Left colon (tissue), 2 donors: ENCODE measurements around the gene CACNA1H. TPM values are rescaled to one million over a fixed set of nuclear protein-coding genes. Genes with fewer than 3 reads are reported as not detected.
"Not testable (repeated sequence)": the region's sequence is repeated elsewhere in the genome, so short reads cannot be mapped to it uniquely, and the experiment has no call there.

Experiments
- ATAC-seq: fragments of 200-7000 bp; cut with Tn5 transposase; one replicate; pipeline ENCODE4 v1.9.1; 2020; ENCODE audit warnings: mild to moderate bottlenecking, moderate library complexity
- DNase-seq, 2 donors: peaks; one replicate each; pipeline ENCODE4 v3.0.0-alpha.2; 2020
- intact Hi-C, 2 donors: fragments of 100-400 bp; cut with DNase I in 1 of 2; cut with micrococcal nuclease in 1 of 2; formaldehyde crosslinking; loops; one replicate each; pipeline versions ENCODE4 v1.11.2 to v1.14.0; 2022; cut with DNase I, micrococcal nuclease
- total RNA-seq, 2 donors: library from RNA; stranded (reverse); fragmentation: NEBNext Ultra II Directional; extraction: Animal tissue kit (Norgen Biotek cat#: 25700); gene quantifications; one replicate each; pipeline ENCODE4 v1.2.1, GENCODE V29; 2021
- donor health status: DM: no; HTN: no; CAD: no.
- donor health status: DM: yes; HTN: yes; CAD: no.

CACNA1H gene
- total RNA-seq, 2 donors from 2014 or later: 3.8 to 15.6 TPM

GRCh38 chr16:1215574-1216295, 62.8 kb downstream of the CACNA1H start:
- DNase-seq: no peak
- ATAC-seq: no peak
- intact Hi-C loops: no loop called here

GRCh38 chr16:1216296-1216619, 63.4 kb downstream of the CACNA1H start:
- peak in 1 of 2 donors; percentile 44 for DNase-seq
- intact Hi-C loops: no loop called here
- peak; percentile 52 for ATAC-seq

GRCh38 chr16:1216681-1217400, 63.9 kb downstream of the CACNA1H start:
- DNase-seq: no peak
- intact Hi-C loops: no loop called here
- no peak for ATAC-seq

- ATAC-seq (no peak), DNase-seq (no peak)
- intact Hi-C loops: no loop called here
Observed at GRCh38 chr16:1217526-1217925, 64.6 kb downstream of the CACNA1H start.

- intact Hi-C loops: no loop called here
- ATAC-seq: no peak
- no peak for DNase-seq
Observed at GRCh38 chr16:1218061-1218929, 65.4 kb downstream of the CACNA1H start.

- DNase-seq (no peak), ATAC-seq (no peak)
- intact Hi-C loops: no loop called here
Observed at GRCh38 chr16:1218930-1219611, 66.2 kb downstream of the CACNA1H start.

- DNase-seq (no peak), ATAC-seq (no peak)
- intact Hi-C loops: no loop called here
Observed at GRCh38 chr16:1220098-1220728, 67.3 kb downstream of the CACNA1H start.

- peak; percentile 40 for ATAC-seq
- DNase-seq: peak in 1 of 2 donors; percentile 61
- intact Hi-C loops: no loop called here
Observed at GRCh38 chr16:1220841-1221627, 68.1 kb downstream of the CACNA1H start.

GRCh38 chr16:1221628-1222552, 69.0 kb downstream of the CACNA1H start:
- DNase-seq: peak; percentile 38 to 74
- peak; percentile 28 for ATAC-seq
- intact Hi-C loops: no loop called here

GRCh38 chr16:1222553-1223354, 69.8 kb downstream of the CACNA1H start:
- no peak for DNase-seq
- intact Hi-C loops: no loop called here
- no peak for ATAC-seq

GRCh38 chr16:1223355-1224214, 70.7 kb downstream of the CACNA1H start:
- intact Hi-C loops: no loop called here
- ATAC-seq: peak; percentile 25
- peak in 1 of 2 donors; percentile 29 for DNase-seq

- peak; percentile 73 for ATAC-seq
- peak; percentile 49 to 68 for DNase-seq
- intact Hi-C loops: no loop called here
Observed at GRCh38 chr16:1224558-1224957, 71.7 kb downstream of the CACNA1H start.

GRCh38 chr16:1225051-1225451, 72.1 kb downstream of the CACNA1H start, which contains the start of gene TPSG1:
Gene TPSG1, minus strand, starts transcription at chr16:1225268. Its CDS starts 16 bp downstream, at chr16:1225252.
- DNase-seq: peak; percentile 51 to 68
- intact Hi-C loops: no loop called here
- peak; percentile 67 for ATAC-seq

- peak; percentile 34 to 46 for DNase-seq
- intact Hi-C loops: not testable (repeated sequence)
- ATAC-seq: peak; percentile 21
Observed at GRCh38 chr16:1225728-1226311, 72.9 kb downstream of the CACNA1H start.

- DNase-seq, intact Hi-C loops, ATAC-seq: not testable (repeated sequence)
Observed at GRCh38 chr16:1226692-1227091, 73.8 kb downstream of the CACNA1H start.
